SK-N-SH (cell line): ENCODE data around the gene TICAM2. TPM values are rescaled to one million over a fixed set of nuclear protein-coding genes. Genes with fewer than 3 reads are reported as not detected.

Source experiments
- CTCF ChIA-PET: fragments of 300-600, 350-600 bp; formaldehyde crosslinking; extraction: SDS; loops from one replicate; lab custom pipeline; 2021; lab: Yijun Ruan, JAX
- POLR2A ChIA-PET: fragments of 350-600 bp; sonication (Branson Sonifier 250); formaldehyde crosslinking; extraction: SDS; loops from one replicate; lab custom pipeline; 2020; ENCODE audit warnings: antibody characterized with exemption, inconsistent platforms; lab: Yijun Ruan, JAX
- DNase-seq: peaks from one replicate; pipeline ENCODE4 v3.0.0; 2012
- H2AFZ ChIP-seq: fragments of 200-600 bp; sonication (generic); 2 replicates; pipeline ENCODE4 v1.8.1; 2016; ENCODE audit warnings: antibody characterized with exemption, mild to moderate bottlenecking, low read depth
- H3F3A ChIP-seq: fragments of 200-600 bp; sonication (generic); replicated peaks from 2 replicates; pipeline ENCODE3; 2016; ENCODE audit warnings: antibody characterized with exemption, mild to moderate bottlenecking; ENCODE audit not compliant: insufficient read depth
- H3K27ac ChIP-seq, 2 experiments: fragments of 200-500 bp in 1 of 2; fragments of 200-600 bp in 1 of 2; sonication (Bioruptor generic) in 1 of 2; sonication (generic), shearing (Covaris generic) in 1 of 2; 2 replicates each; pipeline versions ENCODE4 v1.5.1 to v1.6.1; 2014 to 2016; ENCODE audit warnings: low read depth in 2 of 2, inconsistent platforms in 1 of 2, low read length in 1 of 2, mild to moderate bottlenecking in 1 of 2, mixed read lengths in 1 of 2
- H3K27me3 ChIP-seq: fragments of 200-600 bp; sonication (generic), shearing (Covaris generic); 2 replicates; pipeline ENCODE4 v1.6.1; 2016; ENCODE audit warnings: mixed run types; ENCODE audit not compliant: insufficient read depth
- H3K36me3 ChIP-seq, 2 experiments: fragments of 200-500 bp in 1 of 2; fragments of 200-600 bp in 1 of 2; sonication (Bioruptor generic) in 1 of 2; sonication (generic) in 1 of 2; replicated peaks in 1 of 2; 2 replicates each; pipeline versions ENCODE3 to v1.5.1; 2014 to 2016; ENCODE audit warnings: low read length in 1 of 2, mild to moderate bottlenecking in 1 of 2; ENCODE audit not compliant: insufficient read depth in 2 of 2, control insufficient read depth in 1 of 2
- H3K4me1 ChIP-seq, 2 experiments: fragments of 200-500 bp in 1 of 2; fragments of 200-600 bp in 1 of 2; sonication (Bioruptor generic) in 1 of 2; sonication (generic), shearing (Covaris generic) in 1 of 2; 2 replicates each; pipeline versions ENCODE4 v1.5.1 to v1.6.1; 2014 to 2016; ENCODE audit warnings: low read depth in 1 of 2, low read length in 1 of 2, mixed run types in 1 of 2; ENCODE audit not compliant: insufficient read depth in 2 of 2, control insufficient read depth in 1 of 2
- H3K4me2 ChIP-seq: fragments of 200-600 bp; sonication (generic), shearing (Covaris generic); 2 replicates; pipeline ENCODE4 v1.6.1; 2017; ENCODE audit warnings: mixed run types
- H3K4me3 ChIP-seq, 2 experiments: fragments of 200-500 bp in 1 of 2; fragments of 200-600 bp in 1 of 2; sonication (Bioruptor generic) in 1 of 2; sonication (generic), shearing (Covaris generic) in 1 of 2; 2 replicates each; pipeline versions ENCODE4 v1.5.1 to v1.8.1; 2014 to 2016; ENCODE audit warnings: low read depth in 2 of 2, inconsistent platforms in 1 of 2, low read length in 1 of 2, mild to moderate bottlenecking in 1 of 2, mixed read lengths in 1 of 2, moderate library complexity in 1 of 2
- H3K79me2 ChIP-seq: fragments of 200-600 bp; sonication (generic); 2 replicates; pipeline ENCODE4 v1.8.1; 2017; ENCODE audit warnings: mild to moderate bottlenecking; ENCODE audit not compliant: insufficient read depth
- H3K9ac ChIP-seq: fragments of 200-600 bp; sonication (generic); 2 replicates; pipeline ENCODE4 v1.6.1; 2017; ENCODE audit warnings: mixed run types
- H3K9me2 ChIP-seq: fragments of 200-600 bp; sonication (generic); 2 replicates; pipeline ENCODE4 v1.6.1; 2017; ENCODE audit warnings: mixed run types
- H3K9me3 ChIP-seq: fragments of 200-600 bp; sonication (generic); 2 replicates; pipeline ENCODE4 v1.6.1; 2017; ENCODE audit warnings: mixed run types, mild to moderate bottlenecking, moderate library complexity
- H4K20me1 ChIP-seq: fragments of 200-600 bp; sonication (generic); 2 replicates; pipeline ENCODE4 v1.6.1; 2017; ENCODE audit warnings: mild to moderate bottlenecking, mixed run types; ENCODE audit not compliant: insufficient read depth
- FOXM1 ChIP-seq: IDR thresholded peaks from 2 replicates; pipeline ENCODE4 v1.4.0; 2012; ENCODE audit warnings: low read depth, mild to moderate bottlenecking
- JUND ChIP-seq: IDR thresholded peaks from 2 replicates; pipeline ENCODE4 v1.4.0; 2012
- RAD21 ChIP-seq: IDR thresholded peaks from 2 replicates; pipeline ENCODE4 v1.6.1; 2012; ENCODE audit warnings: mild to moderate bottlenecking, low read length
- RCOR1 ChIP-seq: fragments of 150-350 bp; IDR thresholded peaks from 2 replicates; pipeline ENCODE4 v1.6.1; 2017; ENCODE audit warnings: antibody characterized with exemption, low read length
- REST ChIP-seq: IDR thresholded peaks from 2 replicates; pipeline ENCODE4 v1.6.1; 2012; ENCODE audit warnings: mild to moderate bottlenecking, low read depth, low read length, moderate library complexity
- RFX5 ChIP-seq: IDR thresholded peaks from 2 replicates; pipeline ENCODE4 v1.6.1; 2012; ENCODE audit warnings: mild to moderate bottlenecking, improper control_type of control experiment, low read length
- SIN3A ChIP-seq: IDR thresholded peaks from 2 replicates; pipeline ENCODE4 v1.6.1; 2012; ENCODE audit warnings: low read depth, mild to moderate bottlenecking, low read length, moderate library complexity, borderline replicate concordance
- TAF1 ChIP-seq: IDR thresholded peaks from 2 replicates; pipeline ENCODE4 v1.6.1; 2012; ENCODE audit warnings: low read depth, mild to moderate bottlenecking, low read length, moderate library complexity, borderline replicate concordance
- TEAD4 ChIP-seq: IDR thresholded peaks from 2 replicates; pipeline ENCODE4 v1.4.0; 2012; ENCODE audit warnings: mild to moderate bottlenecking, borderline replicate concordance; ENCODE audit not compliant: insufficient read depth
- USF1 ChIP-seq: IDR thresholded peaks from 2 replicates; pipeline ENCODE4 v1.4.0; 2012; ENCODE audit warnings: low read depth, borderline replicate concordance
- YY1 ChIP-seq: IDR thresholded peaks from 2 replicates; pipeline ENCODE4 v1.4.0; 2012; ENCODE audit warnings: low read depth, mild to moderate bottlenecking
- ZBTB33 ChIP-seq: IDR thresholded peaks from 2 replicates; pipeline ENCODE4 v1.4.0; 2012; ENCODE audit warnings: low read depth, borderline replicate concordance
- WGBS: methylation state at CpG from one replicate; pipeline ENCODE4 v1.1.6; 2017; ENCODE audit warnings: low lambda C conversion rate; 5-methylcytosine and 5-hydroxymethylcytosine counted together
- polyA plus RNA-seq, 3 experiments: library from polyadenylated mRNA; depleted of rRNA; stranded (reverse); fragments of >200 nt; gene quantifications; 2 replicates each; pipeline ENCODE4 v1.2.3, GENCODE V29; 2012
- TF ChIP-seq, protein P1 (sequence below): fragments of 150-350 bp; IDR thresholded peaks from 2 replicates; pipeline ENCODE4 v1.6.1; 2016; ENCODE audit warnings: mild to moderate bottlenecking, low read depth, low read length

Gene TICAM2
- polyA plus RNA-seq, 1 of the 3 experiments (the other 2 are of a cell fraction): not detected

GRCh38 chr5:115625579-115626444, 23.5 kb upstream of the TICAM2 start, which contains the start of gene TMED7 (continued):
- TF ChIP-seq USF1 (peak; percentile 58; the same call in 1 of the 2 replicates), TAF1 (peak; percentile 51; the same call in 1 of the 2 replicates), JUND (no peak), YY1 (0 out of 2 replicates have a peak, but pooled peaks have one; percentile 9), ZBTB33 (peak; percentile 92), TEAD4 (no peak), SIN3A (peak; percentile 24; the same call in 1 of the 2 replicates)
- TF ChIP-seq, protein P1, sequence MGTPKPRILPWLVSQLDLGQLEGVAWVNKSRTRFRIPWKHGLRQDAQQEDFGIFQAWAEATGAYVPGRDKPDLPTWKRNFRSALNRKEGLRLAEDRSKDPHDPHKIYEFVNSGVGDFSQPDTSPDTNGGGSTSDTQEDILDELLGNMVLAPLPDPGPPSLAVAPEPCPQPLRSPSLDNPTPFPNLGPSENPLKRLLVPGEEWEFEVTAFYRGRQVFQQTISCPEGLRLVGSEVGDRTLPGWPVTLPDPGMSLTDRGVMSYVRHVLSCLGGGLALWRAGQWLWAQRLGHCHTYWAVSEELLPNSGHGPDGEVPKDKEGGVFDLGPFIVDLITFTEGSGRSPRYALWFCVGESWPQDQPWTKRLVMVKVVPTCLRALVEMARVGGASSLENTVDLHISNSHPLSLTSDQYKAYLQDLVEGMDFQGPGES: no peak

- peaks cover 5% of the 10 kb centered on the region for H3F3A ChIP-seq
- H3K9ac ChIP-seq: peak overlapping the region; percentile 100
- H3K27me3 ChIP-seq: no peaks in the 10 kb centered on the region
- peak overlapping the region; percentile 92 for H3K4me2 ChIP-seq
- H3K36me3 ChIP-seq: peaks cover 22 to 24% of the 10 kb centered on the region in 2 experiments
- POLR2A ChIA-PET: interaction anchor here (1.5 kb wide), 1 partner anchor 190 kb away, joined by 3 read pairs; no protein-coding TSS in a partner anchor
- CTCF ChIA-PET: interaction anchor here (0.6 to 3.4 kb wide), 8 partner anchors 9 to 316 kb away, joined by 3 to 11 read pairs (median 4); no protein-coding TSS in a partner anchor
- TF ChIP-seq RFX5: no peak
- no peak for TF ChIP-seq FOXM1
- no peak for TF ChIP-seq RAD21
- no peak for TF ChIP-seq REST
- no peak for TF ChIP-seq RCOR1
- H3K4me1 ChIP-seq: peaks cover 16 to 21% of the 10 kb centered on the region in 2 experiments
- DNase-seq: no peak
- H3K27ac ChIP-seq: peak overlapping the region; percentile 28 to 93
- no peaks in the 10 kb centered on the region for H3K9me2 ChIP-seq
- H3K4me3 ChIP-seq: peak overlapping the region; percentile 90 to 99
- 12% methylated on average over 3 of the region's 3 CpGs for WGBS
- no peaks in the 10 kb centered on the region for H3K9me3 ChIP-seq
- H3K79me2 ChIP-seq: peaks cover 64% of the 10 kb centered on the region
- no peak overlapping the region for H2AFZ ChIP-seq
- peaks cover 45% of the 10 kb centered on the region for H4K20me1 ChIP-seq
Measured at GRCh38 chr5:115624994-115625393, 22.7 kb upstream of the TICAM2 start.
